A549 (cell line): ENCODE results near the gene LBP. TPM values are rescaled to one million over a fixed set of nuclear protein-coding genes. Genes with fewer than 3 reads are reported as not detected.

Experiments used
- ATAC-seq, 2 experiments: fragments of 200-7000 bp in 1 of 2; fragments of >200 bp in 1 of 2; cut with Nextera tagmentation in 1 of 2; cut with Tn5 transposase in 1 of 2; 3 replicates each; pipeline versions ENCODE4 v1.8.0 to v1.9.1; 2018 to 2020; ENCODE audit warnings: mild to moderate bottlenecking in 1 of 2, moderate library complexity in 1 of 2
- CTCF ChIA-PET: fragments of 300-600 bp; sonication (Branson Sonifier 250); formaldehyde crosslinking; extraction: SDS; loops from one replicate; lab custom pipeline; 2021; ENCODE audit warnings: antibody characterized with exemption, inconsistent platforms; lab: Yijun Ruan, JAX
- POLR2A ChIA-PET: fragments of 350-600 bp; formaldehyde crosslinking; extraction: SDS; loops from one replicate; lab custom pipeline; 2021; ENCODE audit warnings: antibody characterized with exemption, inconsistent platforms; lab: Yijun Ruan, JAX
- DNase-seq, 2 experiments: peaks; one replicate each; pipeline versions ENCODE4 v3.0.0 to v3.0.0-alpha.2; 2011 to 2016; ENCODE audit warnings: low read depth in 1 of 2, low spot score in 1 of 2
- FAIRE-seq: peaks from 2 replicates; lab custom pipeline; 2011; peaks lifted over from hg19 to GRCh38; lab: Jason Lieb, UNC
- H3K27ac ChIP-seq, 2 experiments: fragments of >200 bp; sonication (Bioruptor Twin); formaldehyde crosslinking; 3 replicates each; pipeline ENCODE4 v1.5.1; 2016 to 2017
- H3K4me1 ChIP-seq: fragments of >200 bp; sonication (Bioruptor Twin); formaldehyde crosslinking; 3 replicates; pipeline ENCODE4 v1.6.1; 2016
- H3K4me2 ChIP-seq: fragments of >200 bp; sonication (Bioruptor Twin); formaldehyde crosslinking; 3 replicates; pipeline ENCODE4 v1.6.1; 2016
- H3K4me3 ChIP-seq: fragments of >200 bp; sonication (Bioruptor Twin); formaldehyde crosslinking; 3 replicates; pipeline ENCODE4 v1.5.1; 2016
- H3K9me3 ChIP-seq: fragments of >200 bp; sonication (Bioruptor Twin); formaldehyde crosslinking; 3 replicates; pipeline ENCODE4 v1.6.1; 2016
- BCL3 ChIP-seq: fragments of >200 bp; sonication (Bioruptor Twin); formaldehyde crosslinking; IDR thresholded peaks from 3 replicates; pipeline ENCODE4 v1.6.1; 2016
- BHLHE40 ChIP-seq: IDR thresholded peaks from 2 replicates; pipeline ENCODE4 v1.6.1; 2012; ENCODE audit warnings: low read depth, low read length, inconsistent platforms
- CBX2 ChIP-seq: fragments of 200-600 bp; sonication (generic); IDR thresholded peaks from 2 replicates; pipeline ENCODE4 v1.6.1; 2016; ENCODE audit warnings: low read depth, mild to moderate bottlenecking, borderline replicate concordance
- CBX8 ChIP-seq: fragments of 200-600 bp; sonication (generic); IDR thresholded peaks from 2 replicates; pipeline ENCODE4 v1.6.1; 2016
- CTCF ChIP-seq: fragments of >200 bp; sonication (Bioruptor Twin); formaldehyde crosslinking; IDR thresholded peaks from 3 replicates; pipeline ENCODE4 v1.5.1; 2016
- E2F6 ChIP-seq: IDR thresholded peaks from 2 replicates; pipeline ENCODE4 v1.6.1; 2012; ENCODE audit warnings: low read depth, borderline replicate concordance
- ESRRA ChIP-seq: fragments of 150-350 bp; IDR thresholded peaks from 2 replicates; pipeline ENCODE4 v1.6.1; 2014; ENCODE audit warnings: mild to moderate bottlenecking, low read length, borderline replicate concordance
- FOSB ChIP-seq: fragments of 250-450 bp; sonication (Bioruptor Pico); IDR thresholded peaks from 2 replicates; pipeline ENCODE4 v1.5.0; 2020; ENCODE audit warnings: mild to moderate bottlenecking, moderate library complexity
- HES2 ChIP-seq: fragments of >200 bp; sonication (Bioruptor Twin); formaldehyde crosslinking; IDR thresholded peaks from 2 replicates; pipeline ENCODE4 v1.6.1; 2016
- HEYL ChIP-seq: fragments of 250-450 bp; sonication (Bioruptor Pico); IDR thresholded peaks from 2 replicates; pipeline ENCODE4 v1.8.0; 2021; ENCODE audit warnings: mild to moderate bottlenecking, moderate library complexity
- HOXB5 ChIP-seq: fragments of 250-450 bp; sonication (Bioruptor Pico); IDR thresholded peaks from 2 replicates; pipeline ENCODE4 v1.5.0; 2020; ENCODE audit warnings: mild to moderate bottlenecking, moderate library complexity
- KDM1A ChIP-seq: fragments of 200-600 bp; sonication (generic); IDR thresholded peaks from 2 replicates; pipeline ENCODE4 v1.6.1; 2016; ENCODE audit warnings: low read depth, mild to moderate bottlenecking
- MAX ChIP-seq: IDR thresholded peaks from 2 replicates; pipeline ENCODE4 v1.6.1; 2012
- MAZ ChIP-seq: fragments of 150-350 bp; IDR thresholded peaks from 2 replicates; pipeline ENCODE4 v1.6.1; 2014; ENCODE audit warnings: antibody characterized with exemption, low read depth, low read length, borderline replicate concordance
- MYC ChIP-seq: IDR thresholded peaks from 2 replicates; pipeline ENCODE4 v1.6.1; 2012; ENCODE audit warnings: mild to moderate bottlenecking, inconsistent platforms, low read length, improper control_type of control experiment, borderline replicate concordance
- NR3C1 ChIP-seq: fragments of >200 bp; sonication (Bioruptor Twin); formaldehyde crosslinking; IDR thresholded peaks from 3 replicates; pipeline ENCODE4 v1.6.1; 2017
- PHF8 ChIP-seq: fragments of 200-600 bp; sonication (generic); IDR thresholded peaks from 2 replicates; pipeline ENCODE4 v1.6.1; 2016; ENCODE audit warnings: low read depth, mild to moderate bottlenecking, antibody characterized with exemption, moderate library complexity, borderline replicate concordance
- POLR2AphosphoS2 ChIP-seq: conservative IDR thresholded peaks from 2 replicates; pipeline ENCODE4 v1.6.1; 2012; ENCODE audit warnings: low read length, improper control_type of control experiment, inconsistent platforms
- RAD21 ChIP-seq, 2 experiments: fragments of >200 bp in 1 of 2; sonication (Bioruptor Twin) in 1 of 2; formaldehyde crosslinking in 1 of 2; IDR thresholded peaks in 1 of 2; conservative IDR thresholded peaks in 1 of 2; 2 replicates in 1 of 2; 3 replicates in 1 of 2; pipeline ENCODE4 v1.6.1; 2012 to 2018; ENCODE audit warnings: inconsistent platforms in 1 of 2
- RARB ChIP-seq: fragments of 250-450 bp; sonication (Bioruptor Pico); IDR thresholded peaks from 2 replicates; pipeline ENCODE4 v1.8.0; 2021; ENCODE audit warnings: mild to moderate bottlenecking, moderate library complexity
- RCOR1 ChIP-seq: fragments of 150-350 bp; IDR thresholded peaks from 2 replicates; pipeline ENCODE4 v1.6.1; 2014; ENCODE audit warnings: antibody characterized with exemption, low read length, low read depth
- RFX5 ChIP-seq: fragments of 450-650 bp; IDR thresholded peaks from 2 replicates; pipeline ENCODE4 v1.7.1; 2014; ENCODE audit warnings: antibody characterized with exemption, mild to moderate bottlenecking, moderate library complexity
- TFCP2L1 ChIP-seq: fragments of 250-450 bp; sonication (Bioruptor Pico); IDR thresholded peaks from 2 replicates; pipeline ENCODE4 v1.5.0; 2021; ENCODE audit warnings: mild to moderate bottlenecking
- TP53 ChIP-seq: fragments of 250-450 bp; sonication (Bioruptor Pico); IDR thresholded peaks from 2 replicates; pipeline ENCODE4 v1.5.0; 2021; ENCODE audit warnings: mild to moderate bottlenecking, moderate library complexity
- ZNF302 ChIP-seq: fragments of 250-450 bp; sonication (Bioruptor Pico); IDR thresholded peaks from 2 replicates; pipeline ENCODE4 v1.9.0; 2021; ENCODE audit warnings: inconsistent platforms, mild to moderate bottlenecking, moderate library complexity
- WGBS: methylation state at CpG from one replicate; pipeline ENCODE4 v1.1.6; 2017; ENCODE audit errors: missing lambda C conversion rate; 5-methylcytosine and 5-hydroxymethylcytosine counted together
- polyA plus RNA-seq, 4 experiments: library from polyadenylated mRNA; depleted of rRNA in 3 of 4; stranded (reverse); fragments of >200 nt; fragmentation: RNase III in 1 of 4; extraction: RNeasy Plus Mini Kit Qiagen cat#74134 plus additional on column Dnase treatment in 1 of 4; gene quantifications; 2 replicates in 3 of 4; 3 replicates in 1 of 4; pipeline ENCODE4 v1.2.3, GENCODE V29; 2011 to 2017

Gene LBP
- polyA plus RNA-seq, 2 of the 4 experiments (the other 2 are of a cell fraction) = 1.3 to 2.2 TPM

- Histone ChIP-seq H3K27ac (no peak overlapping the region), H3K9me3 (no peaks in the 10 kb centered on the region), H3K4me1 (no peaks in the 10 kb centered on the region), H3K4me2 (no peak overlapping the region), H3K4me3 (no peak overlapping the region)
- ATAC-seq (no peak), DNase-seq (no peak), FAIRE-seq (no peak)
- WGBS = 71% methylated on average over 5 of the region's 5 CpGs
- TF ChIP-seq CTCF (no peak), RAD21 (conservative IDR thresholded peaks at IDR 0.05 in 1 of 2, IDR thresholded peaks at IDR 0.05 in 1 of 2) (no peak), HEYL (CRISPR knock-in tag) (no peak), MAX (no peak), HES2 (no peak), POLR2AphosphoS2 (no peak), BHLHE40 (no peak), ESRRA (no peak), CBX8 (no peak), RCOR1 (no peak), FOSB (CRISPR knock-in tag) (no peak), TFCP2L1 (CRISPR knock-in tag) (no peak), ZNF302 (CRISPR knock-in tag) (no peak), KDM1A (no peak), PHF8 (no peak), CBX2 (no peak)
- ChIA-PET POLR2A (no interaction called here), CTCF (interaction anchor here (1.1 to 2.2 kb wide), 2 partner anchors 35 to 86 kb away, joined by 4 read pairs; no protein-coding TSS in a partner anchor)
Measured at GRCh38 chr20:38372806-38373205, 26.5 kb downstream of the LBP start.

GRCh38 chr20:38373231-38373867 is 27.1 kb downstream of the LBP start:
- 42% methylated on average over 7 of the region's 7 CpGs for WGBS
- no peak overlapping the region for H3K27ac ChIP-seq
- CTCF ChIA-PET = interaction anchor here (1.1 to 2.2 kb wide), 3 partner anchors 36 to 87 kb away, joined by 4 read pairs; no protein-coding TSS in a partner anchor
- ATAC-seq (no peak), FAIRE-seq (no peak), DNase-seq (no peak)
- no peak overlapping the region for H3K4me3 ChIP-seq
- no peaks in the 10 kb centered on the region for H3K9me3 ChIP-seq
- POLR2A ChIA-PET = no interaction called here
- no peak overlapping the region for H3K4me2 ChIP-seq
- TF ChIP-seq RAD21 (conservative IDR thresholded peaks at IDR 0.05 in 1 of 2, IDR thresholded peaks at IDR 0.05 in 1 of 2) = no peak
- no peak for TF ChIP-seq ESRRA
- TF ChIP-seq TP53 (CRISPR knock-in tag) = no peak
- TF ChIP-seq NR3C1 = no peak
- TF ChIP-seq BCL3 = no peak
- TF ChIP-seq PHF8 = no peak
- TF ChIP-seq E2F6 = no peak
- no peak for TF ChIP-seq MAZ
- no peak for TF ChIP-seq RARB (CRISPR knock-in tag)
- TF ChIP-seq MYC = no peak
- TF ChIP-seq HOXB5 = no peak
- TF ChIP-seq RFX5 = no peak
- no peak for TF ChIP-seq ZNF302 (CRISPR knock-in tag)
- TF ChIP-seq HES2 = no peak
- no peaks in the 10 kb centered on the region for H3K4me1 ChIP-seq
